PC-9 (cell line): ENCODE data around the gene KRTAP4-9.

Source experiments
- EZH2 ChIP-seq: fragments of 200-600 bp; sonication (generic); IDR thresholded peaks from 2 replicates; pipeline ENCODE4 v1.8.0; 2017; ENCODE audit warnings: antibody characterized with exemption, low read depth
- TF ChIP-seq, protein P1 (sequence below): fragments of 200-600 bp; sonication (generic); conservative IDR thresholded peaks from 2 replicates; pipeline ENCODE4 v1.6.1; 2017; ENCODE audit warnings: mixed run types, antibody characterized with exemption, mild to moderate bottlenecking, moderate library complexity

DNA sequence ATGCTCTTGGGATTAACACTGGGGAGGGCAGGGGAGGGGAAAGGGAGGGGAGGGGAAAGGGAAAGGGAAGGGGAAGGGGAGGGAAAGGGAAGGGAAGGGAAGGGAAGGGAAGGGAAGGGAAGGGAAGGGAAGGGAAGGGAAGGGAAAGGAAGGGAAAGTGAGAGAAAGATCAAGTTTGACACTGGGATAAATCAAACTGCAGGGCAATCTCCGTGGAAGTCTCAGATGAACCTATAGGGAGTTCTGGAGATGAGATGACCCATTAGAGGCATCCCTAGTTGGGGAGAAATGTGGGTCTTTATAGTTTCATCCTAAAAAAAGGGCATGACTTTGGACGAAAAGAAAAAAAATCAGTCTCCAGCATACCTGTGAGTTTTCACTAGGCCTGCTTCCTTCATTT is 16.6 kb downstream of the KRTAP4-9 start:
- TF ChIP-seq, protein P1, sequence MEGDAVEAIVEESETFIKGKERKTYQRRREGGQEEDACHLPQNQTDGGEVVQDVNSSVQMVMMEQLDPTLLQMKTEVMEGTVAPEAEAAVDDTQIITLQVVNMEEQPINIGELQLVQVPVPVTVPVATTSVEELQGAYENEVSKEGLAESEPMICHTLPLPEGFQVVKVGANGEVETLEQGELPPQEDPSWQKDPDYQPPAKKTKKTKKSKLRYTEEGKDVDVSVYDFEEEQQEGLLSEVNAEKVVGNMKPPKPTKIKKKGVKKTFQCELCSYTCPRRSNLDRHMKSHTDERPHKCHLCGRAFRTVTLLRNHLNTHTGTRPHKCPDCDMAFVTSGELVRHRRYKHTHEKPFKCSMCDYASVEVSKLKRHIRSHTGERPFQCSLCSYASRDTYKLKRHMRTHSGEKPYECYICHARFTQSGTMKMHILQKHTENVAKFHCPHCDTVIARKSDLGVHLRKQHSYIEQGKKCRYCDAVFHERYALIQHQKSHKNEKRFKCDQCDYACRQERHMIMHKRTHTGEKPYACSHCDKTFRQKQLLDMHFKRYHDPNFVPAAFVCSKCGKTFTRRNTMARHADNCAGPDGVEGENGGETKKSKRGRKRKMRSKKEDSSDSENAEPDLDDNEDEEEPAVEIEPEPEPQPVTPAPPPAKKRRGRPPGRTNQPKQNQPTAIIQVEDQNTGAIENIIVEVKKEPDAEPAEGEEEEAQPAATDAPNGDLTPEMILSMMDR: no peak
- TF ChIP-seq EZH2: no peak
